OCI-LY3 (cell line): ENCODE measurements around the gene NHLH1.

Source experiments
- EZH2phosphoT487 ChIP-seq: fragments of 200-600 bp; shearing (Covaris generic); IDR thresholded peaks from 2 replicates; pipeline ENCODE4 v1.6.1; 2018; ENCODE audit warnings: antibody characterized with exemption, mixed run types, low read depth
- TF ChIP-seq, protein P1 (sequence below): fragments of 200-600, 300-600 bp; sonication (generic); IDR thresholded peaks from 2 replicates; pipeline ENCODE4 v1.5.1; 2014; ENCODE audit warnings: antibody characterized with exemption, low read length, low read depth

DNA sequence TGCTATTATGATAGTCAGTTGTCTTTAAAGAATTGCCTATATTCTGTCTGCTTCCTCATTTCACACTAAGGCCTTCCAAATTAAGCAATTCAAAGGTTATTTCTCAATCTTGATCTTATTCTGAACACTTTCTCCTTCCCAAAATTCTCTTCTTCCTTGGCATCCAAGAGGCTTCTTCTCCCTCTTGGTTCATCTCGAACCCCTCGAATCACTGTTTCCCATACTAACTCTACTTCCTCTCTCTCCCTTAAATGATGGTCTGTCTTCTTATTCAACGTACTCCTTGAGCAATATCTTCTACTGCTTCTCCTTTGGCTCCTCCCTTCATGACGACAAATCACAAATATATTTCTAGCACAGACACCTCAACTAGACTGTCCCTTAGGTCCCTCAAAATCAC is 28.3 kb upstream of the NHLH1 start:
- TF ChIP-seq, protein P1, sequence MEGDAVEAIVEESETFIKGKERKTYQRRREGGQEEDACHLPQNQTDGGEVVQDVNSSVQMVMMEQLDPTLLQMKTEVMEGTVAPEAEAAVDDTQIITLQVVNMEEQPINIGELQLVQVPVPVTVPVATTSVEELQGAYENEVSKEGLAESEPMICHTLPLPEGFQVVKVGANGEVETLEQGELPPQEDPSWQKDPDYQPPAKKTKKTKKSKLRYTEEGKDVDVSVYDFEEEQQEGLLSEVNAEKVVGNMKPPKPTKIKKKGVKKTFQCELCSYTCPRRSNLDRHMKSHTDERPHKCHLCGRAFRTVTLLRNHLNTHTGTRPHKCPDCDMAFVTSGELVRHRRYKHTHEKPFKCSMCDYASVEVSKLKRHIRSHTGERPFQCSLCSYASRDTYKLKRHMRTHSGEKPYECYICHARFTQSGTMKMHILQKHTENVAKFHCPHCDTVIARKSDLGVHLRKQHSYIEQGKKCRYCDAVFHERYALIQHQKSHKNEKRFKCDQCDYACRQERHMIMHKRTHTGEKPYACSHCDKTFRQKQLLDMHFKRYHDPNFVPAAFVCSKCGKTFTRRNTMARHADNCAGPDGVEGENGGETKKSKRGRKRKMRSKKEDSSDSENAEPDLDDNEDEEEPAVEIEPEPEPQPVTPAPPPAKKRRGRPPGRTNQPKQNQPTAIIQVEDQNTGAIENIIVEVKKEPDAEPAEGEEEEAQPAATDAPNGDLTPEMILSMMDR, result no peak
- TF ChIP-seq EZH2phosphoT487, result no peak
